ENCODE results near the gene LCK. TPM values are rescaled to one million over a fixed set of nuclear protein-coding genes. Genes with fewer than 3 reads are reported as not detected.

The LCK gene
- total and polyA plus RNA-seq, 2 of the 8 experiments (the other 6 are each of a cell fraction or from before 2014, with no cell fraction given): 75.3 to 122 TPM

GRCh38 chr1:32246888-32247273, 4.2 kb upstream of the LCK start, which contains the start of gene FAM167B (continued):
- no peak for TF ChIP-seq TAF7 (optimal IDR thresholded peaks at IDR 0.05; ENCODE audit: borderline replicate concordance, low read depth, low read length)
- TF ChIP-seq ASH2L (IDR thresholded peaks at IDR 0.05; ENCODE audit: low read length): no peak
- TF ChIP-seq JUN (IDR thresholded peaks at IDR 0.05; ENCODE audit: low read depth, low read length): no peak
- TF ChIP-seq CHD7 (IDR thresholded peaks at IDR 0.05; ENCODE audit: insufficient replicate concordance, low read length): no peak
- TF ChIP-seq EZH2 (IDR thresholded peaks at IDR 0.05; ENCODE audit: low read depth, low read length, severe bottlenecking): no peak
